GF-D8 (cell line): ENCODE data around the gene DEFB116.
"Not testable (repeated sequence)": the region's sequence is repeated elsewhere in the genome, so short reads cannot be mapped to it uniquely, and the experiment has no call there.

Experiments used
- DNase-seq: peaks from one replicate; lab custom pipeline; 2025; lab: John Stamatoyannopoulos, UW

The DEFB116 gene

GRCh38 chr20:31308535-31309162 is at the start of gene DEFB116:
DEFB116 (minus strand) TSS chr20:31308585; CDS start chr20:31308585, 0 bp downstream.
- no peak for DNase-seq

- DNase-seq: no peak
Measured at GRCh38 chr20:31355981-31356380, 47.6 kb upstream of the DEFB116 start.

GRCh38 chr20:31341470-31341869 is 33.1 kb upstream of the DEFB116 start:
- DNase-seq: no peak

GRCh38 chr20:31330893-31331292 is 22.5 kb upstream of the DEFB116 start:
- no peak for DNase-seq

GRCh38 chr20:31322504-31322903 is 14.1 kb upstream of the DEFB116 start:
- DNase-seq: no peak

- DNase-seq: not testable (repeated sequence)
Measured at GRCh38 chr20:31284964-31285363, 23.4 kb downstream of the DEFB116 start.

GRCh38 chr20:31278178-31278577 is 30.2 kb downstream of the DEFB116 start:
- no peak for DNase-seq

- DNase-seq: no peak
Measured at GRCh38 chr20:31274441-31274840, 33.9 kb downstream of the DEFB116 start.

- DNase-seq: no peak
Measured at GRCh38 chr20:31260326-31260932, 48.0 kb downstream of the DEFB116 start.

GRCh38 chr20:31257364-31257763 is 51.0 kb downstream of the DEFB116 start, which contains the start of gene DEFB115:
DEFB115 (plus strand) TSS chr20:31257664; CDS start chr20:31257664, 0 bp downstream.
- no peak for DNase-seq

- DNase-seq: no peak
Measured at GRCh38 chr20:31256959-31257358, 51.4 kb downstream of the DEFB116 start.
